Measurements from ENCODE around the gene GULP1.
A peak's percentile ranks its signal among the peaks of the same experiment; 100 is the strongest.

Gene GULP1

DNA sequence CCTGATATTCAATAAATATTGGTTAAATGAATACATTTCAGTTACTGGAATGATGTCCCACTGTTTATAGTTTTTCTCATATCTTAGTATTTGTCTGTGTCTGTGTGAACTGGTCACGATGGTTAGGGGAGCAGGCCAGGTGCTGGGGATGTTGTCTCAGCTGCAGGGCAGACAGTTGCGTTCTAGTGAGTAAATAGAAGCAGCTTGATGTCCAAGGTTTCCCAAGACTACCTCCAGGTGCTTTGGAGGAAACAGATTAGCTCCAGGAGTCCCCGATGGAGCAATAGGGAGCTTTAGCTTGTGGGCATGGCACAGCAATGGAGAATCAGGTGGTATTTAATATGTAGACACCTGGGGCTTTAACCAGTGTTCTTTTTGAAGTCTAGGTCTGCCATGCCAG is 75.5 kb downstream of the GULP1 start:
- no peak for DNase-seq (ENCODE audit: low spot score)

DNA sequence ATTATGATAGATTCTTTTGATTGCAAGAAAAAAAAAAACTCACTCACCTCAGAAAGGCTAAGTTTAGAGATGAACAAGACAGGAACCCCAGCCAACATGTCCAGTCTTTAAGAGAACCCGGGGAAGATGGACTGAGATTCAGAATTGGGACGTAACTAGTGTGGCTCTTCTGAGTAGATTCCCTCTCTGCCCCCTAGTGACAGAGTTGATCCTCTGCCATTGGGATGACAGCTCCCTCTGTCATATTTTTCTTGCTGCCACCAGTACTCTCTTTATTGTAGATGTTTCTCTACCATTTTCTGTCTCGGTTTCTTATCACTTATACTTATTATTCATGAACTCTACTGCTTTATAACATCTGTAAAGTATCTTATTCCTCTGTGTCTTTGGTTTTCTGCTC is 77.7 kb downstream of the GULP1 start:
- peak; percentile 49 for DNase-seq (ENCODE audit: low spot score)

DNA sequence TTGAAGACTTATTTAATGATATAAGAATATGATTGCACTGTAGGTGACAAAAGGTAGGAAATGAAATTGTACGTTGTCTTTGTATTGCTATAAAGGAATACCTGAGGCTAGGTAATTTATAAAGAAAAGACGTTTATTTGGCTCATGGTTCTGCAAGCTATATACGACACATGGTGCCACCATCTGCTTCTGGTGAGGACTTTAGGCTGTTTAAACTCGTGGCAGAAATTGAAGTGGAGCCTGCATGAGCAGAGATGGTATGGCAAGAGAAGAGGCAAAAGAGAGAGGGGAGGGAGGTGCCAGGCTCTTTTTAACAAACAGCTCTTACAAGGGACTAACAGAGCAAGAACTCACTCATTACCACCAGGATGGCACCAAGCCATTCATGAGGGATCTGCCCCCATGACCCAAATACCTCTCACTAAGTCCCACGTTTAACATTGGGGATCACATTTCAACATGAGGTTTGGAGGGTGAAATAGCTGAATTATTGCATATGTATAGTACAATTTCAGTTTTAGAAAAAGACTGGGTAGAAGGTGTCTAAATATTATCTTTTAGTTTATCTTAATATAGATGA is 86.8 kb downstream of the GULP1 start:
- no peak for DNase-seq (ENCODE audit: low spot score)

DNA sequence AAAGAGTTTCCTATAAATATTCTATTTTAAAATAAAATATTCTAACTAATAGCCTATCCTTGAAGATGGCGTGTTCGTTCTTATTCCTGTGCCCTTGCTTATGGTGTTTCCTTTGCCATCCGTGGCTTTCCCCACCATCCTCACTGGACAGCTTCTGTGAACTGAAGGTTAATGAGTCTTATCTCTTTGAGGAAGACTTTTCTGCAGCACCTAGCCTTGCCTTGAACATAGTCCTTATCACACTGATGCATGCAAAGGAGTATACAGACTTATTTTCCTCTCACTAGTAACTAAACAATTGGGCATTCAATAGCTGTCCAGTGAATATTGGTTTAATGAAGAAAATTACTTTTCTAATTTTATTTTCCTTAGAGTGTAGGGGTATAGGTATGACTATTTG is 88.1 kb downstream of the GULP1 start:
- DNase-seq (ENCODE audit: low spot score) = no peak

DNA sequence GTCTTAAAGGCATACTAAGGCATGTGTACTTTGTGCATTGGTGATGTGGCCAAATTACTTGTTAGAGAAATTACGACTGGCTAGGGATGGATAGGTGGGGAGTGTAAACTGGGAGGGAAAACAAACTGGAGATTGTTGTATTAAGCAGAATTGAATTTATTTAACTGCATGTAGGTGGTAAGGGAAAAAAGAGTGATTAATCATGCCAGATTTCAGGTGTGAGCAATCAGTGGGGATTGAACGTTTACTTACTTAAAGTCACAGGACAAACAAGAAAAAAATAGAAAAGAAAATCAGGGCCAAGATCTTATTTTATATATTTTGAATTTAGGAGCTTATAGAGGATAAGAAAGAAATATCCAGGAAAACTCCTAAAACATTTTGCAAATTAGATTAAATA is 88.6 kb downstream of the GULP1 start:
- DNase-seq (ENCODE audit: low spot score) = no peak

DNA sequence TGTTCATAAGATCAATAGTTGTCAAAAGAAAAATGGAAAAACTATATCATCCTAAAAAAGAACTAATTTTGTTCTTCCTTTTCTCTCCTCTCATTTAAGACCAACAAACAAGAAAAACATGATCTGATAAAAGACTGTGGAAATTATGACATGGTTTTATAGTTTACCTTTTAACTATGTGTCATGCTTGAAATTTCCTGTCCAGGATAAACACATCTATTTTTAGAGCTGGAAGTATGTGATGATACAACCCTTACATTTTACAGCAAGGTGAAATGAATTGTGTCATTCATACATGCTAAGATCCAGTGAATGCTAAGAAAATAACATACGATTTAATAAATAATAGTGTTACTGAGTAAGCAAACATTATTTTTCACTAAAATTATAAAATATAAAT is 89.9 kb downstream of the GULP1 start:
- DNase-seq (ENCODE audit: low spot score) = peak; percentile 9

DNA sequence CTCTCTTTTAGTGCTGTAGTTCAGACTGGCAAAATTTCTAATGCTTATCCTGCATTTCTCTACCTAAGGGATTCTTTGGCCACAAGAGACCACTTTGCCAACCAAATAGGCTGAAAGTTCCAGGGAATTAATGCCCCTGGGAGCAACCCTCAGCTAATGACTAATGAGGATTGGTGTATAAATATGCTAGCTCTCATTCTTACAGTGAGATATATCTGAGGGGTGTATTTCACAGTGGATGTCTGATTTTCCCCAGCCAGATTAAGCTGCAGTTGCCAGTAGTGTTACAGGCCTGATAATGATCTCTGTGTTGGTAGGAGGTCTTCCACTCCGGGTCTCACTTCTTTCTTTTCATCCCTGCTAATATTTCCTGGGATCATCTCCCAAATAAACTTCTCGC is 90.4 kb downstream of the GULP1 start:
- no peak for DNase-seq (ENCODE audit: low spot score)

DNA sequence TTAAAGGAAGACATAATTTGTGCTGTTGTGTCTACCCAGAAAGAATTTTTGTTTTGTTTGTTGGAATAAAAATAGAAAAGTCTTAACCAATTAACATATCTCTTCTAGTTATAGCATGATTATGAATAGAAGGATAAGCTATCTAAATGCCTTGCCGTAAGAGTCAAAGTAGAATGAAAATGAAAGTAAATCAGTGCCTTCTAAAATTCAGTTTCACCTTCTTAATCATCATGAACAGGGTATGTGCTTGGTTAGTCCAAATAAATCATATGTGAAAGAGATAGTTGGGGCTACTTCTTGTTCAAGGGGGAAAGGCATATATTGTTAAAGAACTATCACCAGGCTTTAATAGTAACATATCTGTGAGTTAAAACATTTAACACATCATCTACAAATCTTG is 91.5 kb downstream of the GULP1 start:
- no peak for DNase-seq (ENCODE audit: low spot score)

DNA sequence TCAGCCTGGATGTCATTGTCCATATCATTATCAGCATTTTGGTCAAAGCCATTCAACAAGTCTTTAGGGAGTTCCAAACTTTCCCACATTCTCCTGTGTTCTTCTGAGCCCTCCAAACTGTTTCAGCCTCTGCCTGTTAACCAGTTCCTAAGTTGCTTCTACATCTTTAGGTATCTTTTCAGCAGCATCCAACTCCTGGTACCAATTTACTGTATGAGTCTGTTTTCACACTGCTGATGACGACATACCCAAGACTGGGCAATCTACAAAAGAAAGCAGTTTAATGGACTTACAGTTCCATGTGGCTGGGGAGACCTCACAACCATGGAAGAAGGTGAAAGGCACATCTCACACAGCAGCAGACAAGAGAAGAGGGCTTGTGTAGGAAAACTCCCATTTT is 94.2 kb downstream of the GULP1 start:
- DNase-seq (ENCODE audit: low spot score) = no peak

DNA sequence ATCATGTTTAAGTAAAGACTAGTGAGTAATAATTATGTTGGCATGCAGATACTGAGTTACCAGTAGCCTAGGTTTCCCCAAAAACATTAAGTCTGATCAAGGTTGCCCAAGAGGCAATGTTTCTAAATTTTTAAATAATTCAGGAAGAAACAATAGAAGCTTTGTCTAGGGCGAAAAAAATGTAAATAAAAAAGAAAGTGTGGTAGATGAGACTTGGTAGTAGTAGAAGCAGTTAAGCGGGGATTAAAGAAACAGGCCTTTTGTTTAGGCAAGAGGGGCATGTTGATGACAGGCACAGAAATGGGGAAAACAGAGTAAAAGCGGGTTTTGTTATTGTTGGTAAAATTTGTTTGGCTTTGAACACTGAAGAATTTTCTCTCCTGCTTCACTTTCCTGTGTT is 97.2 kb downstream of the GULP1 start:
- no peak for DNase-seq (ENCODE audit: low spot score)

DNA sequence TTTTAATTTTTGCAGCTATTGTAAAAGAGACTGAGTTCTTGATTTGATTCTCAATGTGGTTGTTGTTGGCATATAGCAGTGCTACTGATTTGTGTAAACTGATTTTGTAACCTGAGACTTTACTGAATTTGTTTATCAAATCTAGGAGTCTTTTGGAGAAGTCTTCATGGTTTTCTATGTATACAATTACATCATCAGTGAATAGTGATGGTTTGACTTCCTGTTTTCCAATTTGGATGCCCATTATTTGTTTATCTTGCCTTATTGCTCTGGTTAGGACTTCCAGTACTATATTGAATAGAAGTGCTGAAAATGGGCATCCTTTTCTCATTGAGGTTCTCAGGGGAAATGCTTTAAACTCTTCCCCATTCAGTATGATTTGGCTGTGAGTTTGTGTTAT is 99.7 kb downstream of the GULP1 start:
- no peak for DNase-seq (ENCODE audit: low spot score)

DNA sequence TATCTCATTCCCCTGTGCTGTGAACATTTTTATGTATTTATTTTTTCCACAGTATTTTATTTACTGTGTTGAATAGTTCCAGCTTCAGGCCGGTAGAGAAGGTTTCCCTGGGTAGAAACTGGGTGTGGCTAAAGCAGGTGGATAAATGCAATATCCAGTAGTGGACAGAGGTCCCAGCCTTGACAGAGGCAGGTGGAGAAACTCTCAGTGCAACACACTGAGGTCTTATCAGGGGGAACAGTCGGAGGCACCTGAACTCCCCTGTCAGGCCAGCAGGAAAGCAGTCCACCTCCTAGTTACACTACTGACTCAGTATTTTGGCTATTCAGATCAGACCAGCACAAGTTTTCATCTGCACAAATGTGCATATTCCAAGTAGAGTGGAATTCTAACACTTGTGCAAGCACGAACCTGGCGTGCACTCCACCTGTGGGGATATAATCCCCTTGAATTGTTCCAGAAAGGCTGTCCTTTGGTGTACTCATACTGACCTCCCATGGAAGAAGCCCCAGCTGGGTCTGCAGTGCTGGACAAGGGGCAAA is 103.3 kb downstream of the GULP1 start:
- DNase-seq (ENCODE audit: low spot score) = no peak

DNA sequence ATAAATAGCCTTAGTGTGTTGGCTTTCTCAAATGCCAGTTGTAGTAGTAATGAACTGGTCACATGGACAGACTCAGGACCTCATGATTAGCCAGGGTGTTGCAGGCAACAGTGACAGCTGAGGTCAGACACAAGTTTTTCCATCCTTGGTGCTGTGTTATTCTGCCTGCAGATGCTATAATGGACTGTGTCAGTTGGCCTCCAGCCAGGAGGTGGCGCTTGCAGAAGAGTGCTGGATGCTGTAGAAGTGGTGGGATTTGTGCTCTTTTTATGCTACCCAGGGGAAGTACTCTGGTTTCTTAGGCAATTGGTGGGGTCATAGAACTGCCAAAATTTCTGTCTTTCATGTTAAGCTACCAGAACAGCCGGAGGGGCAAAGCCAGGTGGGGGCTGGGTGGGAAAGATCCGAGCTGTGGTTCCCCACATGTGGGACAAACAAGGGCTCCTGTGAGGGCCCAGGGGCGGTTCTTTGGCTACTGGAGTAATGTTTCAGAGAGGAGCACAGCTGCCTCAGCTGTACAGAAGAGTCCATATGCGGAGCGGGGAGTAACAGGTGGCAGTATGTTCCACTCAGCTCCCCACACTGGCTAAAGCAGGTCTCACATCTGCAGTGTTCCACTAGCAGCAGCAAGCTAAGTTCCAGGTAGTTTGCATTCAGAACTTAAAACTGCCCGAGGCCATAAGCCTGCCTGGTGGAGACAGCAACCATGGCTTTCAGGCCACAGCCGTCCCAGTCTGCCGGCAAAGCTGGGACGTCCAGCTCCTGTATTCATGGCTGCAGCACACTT is 104.4 kb downstream of the GULP1 start:
- no peak for DNase-seq (ENCODE audit: low spot score)

DNA sequence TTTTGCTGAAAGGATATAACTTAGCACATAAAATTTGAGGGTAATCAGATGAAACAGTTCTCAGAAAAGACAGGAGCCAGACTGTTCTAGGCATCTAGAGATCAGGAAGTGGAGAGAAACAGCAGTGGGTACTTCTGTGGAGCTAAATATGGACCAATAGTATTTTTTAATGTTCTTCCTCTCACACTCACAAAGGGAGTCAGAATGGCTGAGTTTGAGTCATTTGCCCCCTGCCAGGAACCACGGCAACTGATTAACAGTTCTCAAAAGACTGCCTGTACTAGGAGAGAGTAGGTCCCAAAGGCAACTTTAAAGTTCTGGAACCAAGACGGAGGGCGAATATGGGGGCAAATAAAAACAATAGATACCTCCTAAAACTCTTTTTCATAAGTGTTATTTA is 107.5 kb downstream of the GULP1 start:
- DNase-seq (ENCODE audit: low spot score) = no peak

DNA sequence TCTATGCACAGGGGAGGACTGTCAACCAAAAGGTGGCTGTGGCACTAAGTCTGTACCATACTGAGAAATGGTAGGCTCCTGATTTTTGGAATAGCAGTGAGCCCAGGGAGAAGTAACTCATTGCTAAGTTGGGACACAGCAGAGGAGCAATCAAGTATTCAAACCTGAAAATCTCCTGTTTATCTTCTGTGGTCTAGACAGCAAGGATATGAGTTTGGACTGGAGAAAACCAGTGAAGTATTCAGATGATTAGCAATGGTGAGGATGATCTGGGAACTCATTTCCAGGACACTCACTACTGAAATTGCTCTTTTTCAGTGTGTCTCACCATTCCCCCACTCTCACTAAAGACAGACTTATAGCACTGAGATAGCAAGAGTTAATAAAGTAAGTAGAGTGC is 112.0 kb downstream of the GULP1 start:
- no peak for DNase-seq (ENCODE audit: low spot score)

DNA sequence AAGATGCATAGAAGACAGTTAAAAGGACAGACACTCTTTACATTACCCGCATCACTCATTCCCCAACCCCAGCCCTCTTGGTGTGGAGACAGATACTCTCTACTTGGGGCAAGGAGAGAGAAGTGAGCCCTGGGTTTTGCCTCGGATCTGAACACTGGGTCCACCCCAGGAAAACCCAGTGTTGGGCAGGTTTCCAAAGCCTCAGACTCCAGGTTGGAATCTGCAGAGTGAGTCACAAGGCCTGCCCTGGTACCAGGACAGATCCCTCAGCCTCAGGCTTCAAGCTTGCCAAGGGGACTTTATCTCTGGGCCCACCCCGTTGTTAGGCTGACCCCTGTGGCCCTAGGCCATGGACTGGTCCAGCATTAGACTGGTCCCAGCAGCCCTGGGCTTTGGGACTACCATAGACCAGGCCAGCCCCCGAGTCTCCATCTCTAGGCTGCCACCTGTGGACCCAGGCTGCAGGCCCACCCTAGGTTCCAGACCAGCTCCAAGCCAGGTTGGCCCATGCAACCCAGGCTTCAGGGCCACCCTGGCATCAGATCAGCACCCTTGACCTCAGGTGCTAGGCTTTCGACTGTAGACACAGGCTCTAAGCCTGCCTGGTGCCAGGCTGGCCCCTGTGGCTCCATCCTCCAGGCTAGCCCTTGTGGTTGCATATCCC is 112.8 kb downstream of the GULP1 start:
- no peak for DNase-seq (ENCODE audit: low spot score)

DNA sequence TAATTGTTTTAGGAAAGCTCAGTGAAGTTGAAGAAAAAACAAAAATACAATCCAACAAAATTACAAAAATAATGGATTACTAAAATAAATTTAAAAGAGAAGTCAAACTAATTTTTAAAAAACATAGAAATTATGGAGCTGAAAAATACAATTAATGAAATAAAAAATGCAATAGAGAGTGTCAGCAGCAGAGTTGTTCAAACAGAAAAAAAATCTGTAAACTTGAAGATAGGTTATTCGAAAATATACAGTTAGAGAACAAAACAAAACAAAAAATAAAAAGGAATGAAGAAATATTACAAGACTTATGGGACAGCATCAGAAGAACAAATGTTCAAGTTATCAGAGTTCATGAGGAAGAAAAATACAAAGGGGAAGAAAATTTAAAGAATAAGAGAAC is 114.7 kb downstream of the GULP1 start:
- DNase-seq (ENCODE audit: low spot score) = no peak

DNA sequence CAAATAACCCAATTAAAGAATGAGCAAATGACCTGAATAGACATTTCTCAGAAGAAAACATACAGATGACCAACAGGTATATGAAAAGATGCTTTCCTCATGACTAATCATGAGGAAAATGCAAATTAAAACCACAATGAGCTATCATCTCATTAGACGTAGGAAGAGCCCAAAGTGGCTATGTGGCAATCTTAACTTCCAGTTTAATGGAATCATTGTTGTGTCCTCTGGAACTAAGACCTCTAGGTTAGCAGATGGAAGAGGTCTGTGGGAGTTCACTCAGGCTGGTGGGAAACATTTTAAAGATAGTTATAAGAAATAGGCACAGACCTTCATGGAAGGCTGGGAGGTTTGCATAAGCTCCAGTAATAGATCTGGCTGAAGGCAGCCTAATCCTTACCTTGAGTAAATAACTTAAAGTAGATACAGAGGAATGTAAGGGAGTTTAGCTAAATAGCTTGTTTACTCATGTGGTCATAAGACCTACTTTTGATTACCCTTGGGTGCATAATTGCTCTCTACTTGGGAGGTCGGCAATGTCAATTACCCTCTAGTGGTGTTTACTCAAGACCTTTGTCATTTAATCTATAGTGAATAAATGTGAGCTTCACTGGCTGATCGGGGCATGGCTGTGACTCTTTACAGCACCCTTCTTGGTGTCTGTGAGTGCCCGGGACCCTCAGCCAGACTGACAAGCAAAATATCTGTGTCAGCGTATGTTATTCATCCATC is 119.0 kb downstream of the GULP1 start:
- DNase-seq (ENCODE audit: low spot score) = no peak

DNA sequence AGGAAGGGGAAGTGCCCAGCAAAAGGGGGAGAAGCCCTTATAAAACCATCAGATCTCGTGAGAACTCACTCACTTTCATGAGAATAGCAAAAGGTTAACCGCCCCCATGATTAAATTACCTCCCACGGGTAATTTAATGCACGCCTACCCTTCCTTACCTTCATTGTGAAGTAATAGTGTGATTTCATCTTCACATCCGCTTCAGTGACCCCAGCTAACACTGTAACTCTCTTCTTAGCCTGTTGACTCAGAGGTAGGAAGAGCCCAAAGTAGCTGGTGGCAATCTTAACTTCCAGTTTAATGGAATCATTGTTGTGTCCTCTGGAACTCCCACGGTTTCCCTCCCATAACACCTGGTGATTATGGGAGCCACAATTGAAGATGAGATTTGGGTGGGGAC is 120.5 kb downstream of the GULP1 start:
- DNase-seq (ENCODE audit: low spot score) = no peak

DNA sequence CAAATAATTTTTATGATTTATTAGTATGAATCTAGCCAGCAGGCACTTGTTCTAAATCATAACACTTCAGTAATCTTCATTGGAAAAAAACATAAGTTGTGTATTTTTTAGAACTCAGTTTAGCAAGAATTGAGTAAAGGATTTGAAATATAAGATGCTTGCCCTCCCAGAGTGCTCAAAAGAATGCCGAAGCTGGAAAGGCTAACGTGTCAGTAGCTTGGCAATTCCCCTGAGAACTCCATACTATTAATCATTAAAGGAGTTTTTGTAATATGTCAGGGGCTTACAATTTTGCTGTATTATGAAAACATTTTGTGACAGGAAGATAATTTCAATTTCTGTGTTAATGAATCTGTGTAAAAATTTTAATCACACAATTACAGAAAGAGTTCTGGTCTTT is 122.7 kb downstream of the GULP1 start:
- no peak for DNase-seq (ENCODE audit: low spot score)

DNA sequence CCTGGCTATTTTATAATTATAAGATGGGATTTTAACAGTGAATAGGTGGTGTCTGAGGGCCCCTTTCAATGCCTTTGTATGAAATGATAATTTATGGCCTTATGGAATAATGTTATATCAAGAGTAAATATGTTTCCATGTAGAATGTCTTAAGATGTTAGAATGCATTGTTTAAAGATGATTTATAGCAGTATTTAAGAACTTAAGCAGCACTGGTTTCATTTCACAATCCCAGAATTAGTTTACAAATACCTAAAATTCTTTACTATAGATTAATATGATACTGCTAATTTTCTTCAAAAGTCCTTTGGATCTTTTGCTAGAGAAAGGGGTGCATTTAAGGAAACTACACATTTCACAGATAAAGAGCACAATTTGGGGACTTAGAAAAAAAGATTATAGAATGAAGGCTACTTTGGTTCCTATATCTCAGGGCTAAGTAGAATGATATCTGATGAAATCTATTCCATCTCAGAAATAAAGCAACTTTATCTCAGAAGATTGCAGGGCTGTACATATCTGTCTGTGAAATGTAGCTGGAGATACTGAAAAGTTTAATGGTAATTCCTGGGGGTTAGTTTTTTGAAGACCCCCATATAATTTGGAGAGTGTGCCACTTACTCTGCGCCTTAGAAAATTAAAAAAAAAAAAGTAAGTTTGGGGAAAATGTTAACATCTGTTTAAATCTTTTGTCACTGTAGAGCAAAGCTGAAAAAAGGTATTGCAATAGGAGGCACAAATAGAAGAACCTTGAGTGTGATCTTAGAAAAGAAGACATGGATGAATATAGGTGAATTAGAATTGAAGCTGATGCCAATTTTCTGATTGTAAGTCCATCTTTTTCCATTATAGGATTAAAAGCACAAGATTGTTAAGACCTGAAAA is 123.4 kb downstream of the GULP1 start:
- DNase-seq (ENCODE audit: low spot score) = no peak

DNA sequence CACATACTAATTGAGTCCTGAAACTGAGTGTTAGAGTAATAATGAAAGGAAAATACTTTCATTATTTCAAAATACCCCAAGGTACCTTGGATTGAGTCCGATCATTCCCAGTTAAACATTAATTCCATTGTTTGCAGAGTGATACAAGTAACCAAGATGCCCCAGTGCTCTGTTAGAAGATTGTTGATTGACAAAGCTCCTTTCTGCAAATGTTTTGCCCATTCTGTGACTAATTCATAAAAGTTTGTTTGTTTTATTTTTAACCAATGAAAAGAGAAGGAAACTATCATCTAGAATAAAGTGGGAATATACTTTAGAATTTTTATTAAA is 124.0 kb downstream of the GULP1 start:
- no peak for DNase-seq (ENCODE audit: low spot score)
